SH-SY5Y (cell line): Measurements from ENCODE around the gene MX1.

Experiments used
- GATA2 ChIP-seq: IDR thresholded peaks from 2 replicates; pipeline ENCODE4 v1.6.1; 2011; ENCODE audit warnings: mild to moderate bottlenecking, low read depth, low read length
- GATA3 ChIP-seq: IDR thresholded peaks from 2 replicates; pipeline ENCODE4 v1.6.1; 2011; ENCODE audit warnings: low read depth, mild to moderate bottlenecking, low read length, moderate library complexity

Gene MX1, protein sequence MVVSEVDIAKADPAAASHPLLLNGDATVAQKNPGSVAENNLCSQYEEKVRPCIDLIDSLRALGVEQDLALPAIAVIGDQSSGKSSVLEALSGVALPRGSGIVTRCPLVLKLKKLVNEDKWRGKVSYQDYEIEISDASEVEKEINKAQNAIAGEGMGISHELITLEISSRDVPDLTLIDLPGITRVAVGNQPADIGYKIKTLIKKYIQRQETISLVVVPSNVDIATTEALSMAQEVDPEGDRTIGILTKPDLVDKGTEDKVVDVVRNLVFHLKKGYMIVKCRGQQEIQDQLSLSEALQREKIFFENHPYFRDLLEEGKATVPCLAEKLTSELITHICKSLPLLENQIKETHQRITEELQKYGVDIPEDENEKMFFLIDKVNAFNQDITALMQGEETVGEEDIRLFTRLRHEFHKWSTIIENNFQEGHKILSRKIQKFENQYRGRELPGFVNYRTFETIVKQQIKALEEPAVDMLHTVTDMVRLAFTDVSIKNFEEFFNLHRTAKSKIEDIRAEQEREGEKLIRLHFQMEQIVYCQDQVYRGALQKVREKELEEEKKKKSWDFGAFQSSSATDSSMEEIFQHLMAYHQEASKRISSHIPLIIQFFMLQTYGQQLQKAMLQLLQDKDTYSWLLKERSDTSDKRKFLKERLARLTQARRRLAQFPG

DNA sequence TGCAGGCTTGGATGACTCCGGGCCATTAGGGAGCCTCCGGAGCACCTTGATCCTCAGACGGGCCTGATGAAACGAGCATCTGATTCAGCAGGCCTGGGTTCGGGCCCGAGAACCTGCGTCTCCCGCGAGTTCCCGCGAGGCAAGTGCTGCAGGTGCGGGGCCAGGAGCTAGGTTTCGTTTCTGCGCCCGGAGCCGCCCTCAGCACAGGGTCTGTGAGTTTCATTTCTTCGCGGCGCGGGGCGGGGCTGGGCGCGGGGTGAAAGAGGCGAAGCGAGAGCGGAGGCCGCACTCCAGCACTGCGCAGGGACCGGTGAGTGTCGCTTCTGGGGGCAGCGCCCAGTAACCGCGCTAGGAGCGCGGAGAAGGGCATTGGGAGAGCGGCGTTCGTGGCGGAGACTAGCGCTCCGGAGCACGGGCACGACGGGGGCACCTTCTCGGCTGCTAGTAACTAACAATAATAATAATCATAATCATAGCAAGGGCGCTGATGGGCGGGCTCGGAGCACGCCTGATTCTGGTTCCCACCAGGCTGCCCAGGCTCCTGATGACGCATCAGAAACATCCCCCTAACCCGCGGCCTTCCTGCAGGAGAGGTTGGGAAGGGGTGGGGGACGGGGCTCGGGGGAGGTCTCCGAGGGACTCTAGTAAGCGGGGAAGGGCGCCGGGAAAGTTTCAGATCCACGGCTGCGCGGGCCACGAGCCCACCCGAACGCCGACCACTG is at the start of gene MX1:
TSS of gene MX1 (plus strand) at position 286 of the 722 bp plus-strand sequence. CDS start 5,832 bp downstream, outside the sequence.
- TF ChIP-seq GATA3: no peak
- no peak for TF ChIP-seq GATA2

DNA sequence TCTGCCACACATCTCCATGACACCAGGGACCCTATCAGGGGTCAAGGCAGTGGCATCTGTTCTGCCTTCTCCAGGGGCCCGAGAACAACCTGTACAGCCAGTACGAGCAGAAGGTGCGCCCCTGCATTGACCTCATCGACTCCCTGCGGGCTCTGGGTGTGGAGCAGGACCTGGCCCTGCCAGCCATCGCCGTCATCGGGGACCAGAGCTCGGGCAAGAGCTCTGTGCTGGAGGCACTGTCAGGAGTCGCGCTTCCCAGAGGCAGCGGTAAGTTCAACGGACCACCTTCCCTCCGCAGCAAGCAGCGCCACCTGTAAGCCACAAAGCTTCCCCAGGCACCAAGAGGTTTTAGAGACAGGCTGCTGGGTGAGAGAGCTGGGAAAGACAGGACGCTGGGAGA is 48.3 kb upstream of the MX1 start:
- TF ChIP-seq GATA3 (no peak), GATA2 (no peak)

DNA sequence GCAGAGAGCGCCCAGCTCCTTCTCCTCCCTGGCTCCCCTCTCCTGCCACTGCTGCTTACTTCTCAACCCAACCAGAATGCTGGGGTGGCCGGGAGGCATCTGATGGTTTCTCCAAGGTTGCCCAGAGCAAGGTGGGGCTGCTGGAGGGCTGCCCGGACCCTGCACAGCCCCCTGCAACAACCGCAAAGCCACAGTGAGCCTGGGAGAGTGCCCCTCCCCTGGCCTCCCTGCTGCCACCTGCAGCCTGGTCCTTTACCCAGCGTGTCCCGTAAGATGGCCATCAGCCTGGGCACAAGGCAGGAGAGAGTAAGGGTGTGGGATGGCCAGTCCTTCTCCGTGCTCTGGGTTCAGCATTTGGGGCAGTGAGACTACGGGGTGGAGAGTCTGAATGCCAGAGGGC is 47.2 kb upstream of the MX1 start:
- no peak for TF ChIP-seq GATA2
- TF ChIP-seq GATA3: no peak

DNA sequence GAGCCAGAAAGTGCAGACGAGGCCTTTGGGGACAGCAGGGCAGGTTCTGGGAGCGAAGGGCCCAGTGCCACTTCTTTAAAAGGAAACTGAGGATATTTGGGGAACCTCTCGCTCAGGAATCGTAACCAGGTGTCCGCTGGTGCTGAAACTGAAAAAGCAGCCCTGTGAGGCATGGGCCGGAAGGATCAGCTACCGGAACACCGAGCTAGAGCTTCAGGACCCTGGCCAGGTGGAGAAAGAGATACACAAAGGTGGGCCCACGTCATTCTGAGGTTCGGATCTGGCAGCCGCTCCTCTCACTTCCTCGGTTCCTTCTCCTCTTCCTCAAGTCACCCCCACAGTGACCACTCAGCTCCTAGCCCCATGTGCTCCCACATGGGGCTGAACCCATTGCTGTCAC is 46.1 kb upstream of the MX1 start:
- no peak for TF ChIP-seq GATA3
- no peak for TF ChIP-seq GATA2

DNA sequence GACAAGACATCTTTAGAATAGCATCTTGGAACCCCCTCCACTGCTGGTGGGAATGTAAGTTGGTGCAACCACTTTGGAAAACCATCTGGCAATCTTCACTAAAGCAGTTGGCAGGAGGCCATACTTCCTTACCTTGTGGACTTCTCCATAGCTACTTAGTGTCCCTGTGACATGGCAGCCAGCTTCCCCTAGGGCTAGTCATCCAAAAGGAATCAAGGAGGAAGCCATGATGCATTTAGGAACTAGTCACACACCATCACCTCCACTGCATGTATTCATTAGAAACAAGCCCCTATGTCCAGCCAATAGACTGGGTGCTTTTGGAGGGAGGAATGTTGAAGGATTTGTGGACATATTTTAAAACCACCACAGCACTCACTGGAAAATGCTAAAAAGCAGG is 44.3 kb upstream of the MX1 start:
- TF ChIP-seq GATA2 (no peak), GATA3 (no peak)

DNA sequence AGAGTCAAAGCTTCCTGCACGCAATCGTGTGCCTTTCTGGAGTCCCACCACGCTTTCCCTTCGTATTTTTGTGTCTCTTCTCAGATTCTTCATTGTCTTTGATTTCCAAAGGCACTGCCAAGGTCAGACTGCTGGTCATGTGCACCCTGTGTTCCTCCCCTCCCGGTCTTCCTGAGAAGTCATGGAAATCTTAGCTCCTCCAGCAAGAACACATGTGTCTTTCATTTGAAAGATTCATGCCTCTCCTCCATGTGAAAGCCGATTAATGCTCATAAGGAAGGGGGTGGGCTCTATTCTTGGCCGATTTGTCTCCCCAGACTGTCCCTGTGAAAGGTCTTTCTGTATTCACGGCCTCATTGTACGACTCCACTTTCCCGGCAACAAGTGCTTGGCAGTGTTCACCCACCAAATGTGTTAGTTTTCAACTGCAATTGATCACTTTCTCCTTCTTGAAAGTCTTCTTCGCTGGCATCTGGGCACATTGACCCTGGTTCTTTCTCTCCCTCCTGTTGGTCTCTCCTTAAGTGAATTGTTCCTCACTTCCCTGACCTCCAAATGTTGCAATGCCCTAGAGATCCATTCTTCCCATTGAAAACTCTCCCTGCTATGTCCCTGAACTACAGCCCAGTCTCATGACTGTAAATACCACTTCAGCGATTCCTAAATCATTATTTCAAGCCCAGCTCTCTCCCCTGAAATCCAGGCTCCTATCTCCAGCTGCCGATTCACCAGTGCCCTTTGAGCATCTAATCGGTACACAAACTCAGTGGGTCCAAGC is 38.8 kb upstream of the MX1 start:
- TF ChIP-seq GATA2 (no peak), GATA3 (no peak)

DNA sequence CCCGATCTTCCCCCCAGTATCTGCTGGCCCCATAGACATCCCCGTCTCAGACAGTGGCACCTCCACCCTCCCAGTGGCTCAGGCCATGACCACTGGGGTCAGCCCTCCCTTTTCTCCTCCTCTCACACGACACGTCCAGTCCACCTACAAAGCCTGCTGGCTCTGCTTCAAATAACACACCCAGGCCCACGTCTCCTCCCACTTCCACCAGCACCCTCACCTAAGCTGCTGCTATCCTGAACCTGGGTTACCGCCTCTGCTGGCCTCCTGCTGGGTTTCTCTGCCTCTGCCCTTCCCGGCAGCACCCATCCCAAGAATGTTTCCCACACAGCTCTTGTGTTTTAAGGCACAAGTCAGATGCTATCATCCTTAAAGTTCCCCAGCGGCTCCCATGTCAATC is 38.2 kb upstream of the MX1 start:
- no peak for TF ChIP-seq GATA3
- TF ChIP-seq GATA2: no peak

DNA sequence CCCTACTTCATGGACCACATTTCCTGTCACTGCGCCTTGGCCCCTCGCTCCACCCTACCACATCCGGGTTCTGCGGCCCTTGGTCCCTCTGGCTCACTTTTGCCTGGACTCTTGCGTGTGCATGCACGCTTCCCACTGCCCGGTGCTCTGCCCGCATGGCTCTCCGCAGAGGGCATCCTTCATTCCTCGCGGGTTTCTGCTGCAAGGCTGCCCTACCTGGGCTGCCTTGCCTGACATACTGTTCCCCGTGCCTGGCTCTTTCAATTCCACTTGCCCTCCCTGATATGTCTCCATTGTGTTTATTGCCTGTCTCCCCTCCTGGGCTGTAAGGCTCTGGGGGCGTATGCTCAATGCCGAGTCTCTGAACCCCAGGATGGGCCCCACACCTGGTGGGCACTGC is 37.8 kb upstream of the MX1 start:
- TF ChIP-seq GATA3 (no peak), GATA2 (no peak)

DNA sequence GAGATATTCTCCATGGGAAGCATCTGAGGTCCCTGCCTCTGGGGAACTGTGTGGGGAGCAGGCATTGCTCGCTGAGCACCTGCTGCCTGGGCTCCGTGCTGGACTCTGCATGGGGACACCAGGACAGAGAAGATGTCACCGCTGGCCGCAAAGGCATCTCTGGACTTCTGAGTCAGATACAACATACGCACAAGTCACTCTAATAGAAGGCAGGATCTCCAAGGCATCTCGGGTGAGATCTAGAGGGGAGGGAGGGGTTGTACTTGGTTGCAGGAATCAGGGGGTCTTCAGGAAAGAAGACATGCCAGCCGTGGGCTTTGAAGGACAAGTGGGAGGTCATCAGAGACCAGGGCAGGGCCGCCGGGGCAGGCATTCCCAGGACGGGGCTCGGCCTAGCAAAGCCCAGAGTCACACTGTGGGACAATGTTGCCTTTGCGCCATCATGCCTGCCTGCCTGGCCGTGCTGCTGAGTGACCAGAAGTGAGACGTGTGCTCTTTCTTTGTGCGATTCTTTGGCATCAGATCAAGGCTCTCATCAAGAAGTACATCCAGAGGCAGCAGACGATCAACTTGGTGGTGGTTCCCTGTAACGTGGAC is 35.9 kb upstream of the MX1 start:
- TF ChIP-seq GATA2: no peak

DNA sequence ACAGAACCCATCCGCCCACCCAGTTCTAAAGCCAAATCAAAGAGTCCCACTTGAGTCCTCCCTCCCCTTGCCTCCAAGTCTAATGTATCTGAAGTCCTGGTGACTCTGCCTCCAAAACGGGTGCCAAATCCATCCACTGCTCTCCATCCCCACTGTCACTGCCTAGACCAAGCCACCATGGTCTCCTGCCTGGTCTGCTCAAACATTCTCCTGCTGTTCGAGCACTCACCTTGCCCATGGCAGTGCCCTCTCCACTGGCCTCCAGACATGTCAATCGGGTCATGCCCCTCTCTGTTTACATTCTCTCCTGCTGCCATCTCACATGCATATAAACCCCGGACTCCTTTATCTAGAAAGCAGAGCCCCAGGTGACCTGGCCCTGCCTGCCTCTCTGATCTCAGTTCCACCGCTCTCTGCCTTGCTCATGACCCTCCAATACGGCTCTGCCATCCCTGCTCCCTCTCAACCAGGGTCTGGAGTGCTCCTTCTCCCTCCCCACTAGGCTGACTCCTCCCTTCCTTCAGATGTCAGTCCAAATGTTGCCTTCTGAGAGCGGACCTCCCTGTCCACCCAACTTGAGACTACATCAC is 32.1 kb upstream of the MX1 start:
- TF ChIP-seq GATA2 (no peak), GATA3 (no peak)

DNA sequence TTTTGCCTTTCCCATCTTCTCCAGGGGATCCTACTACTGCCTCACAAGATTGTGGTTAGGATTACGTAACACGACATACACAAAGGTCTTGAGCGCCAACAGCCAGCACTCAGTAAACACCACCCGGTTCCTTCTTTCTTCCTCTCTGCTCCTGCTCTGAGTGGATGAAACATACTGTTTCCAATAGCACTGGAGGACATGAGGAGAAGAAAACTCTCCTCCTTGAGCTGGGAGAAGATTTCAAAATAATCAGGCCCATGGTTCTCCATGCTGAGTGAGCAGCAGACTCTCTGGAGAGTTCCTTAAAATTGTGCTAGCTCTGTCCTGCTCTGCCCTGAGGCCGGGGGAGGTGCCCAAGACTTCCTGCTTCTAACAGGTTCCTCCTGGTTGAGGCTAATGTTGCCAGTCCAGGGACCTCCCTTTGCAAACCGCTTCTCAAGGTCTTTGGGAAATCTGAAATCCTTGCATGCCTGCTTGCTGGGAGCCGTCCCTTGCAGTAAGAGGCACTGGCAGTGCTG is 29.4 kb upstream of the MX1 start:
- TF ChIP-seq GATA2: no peak
- no peak for TF ChIP-seq GATA3

DNA sequence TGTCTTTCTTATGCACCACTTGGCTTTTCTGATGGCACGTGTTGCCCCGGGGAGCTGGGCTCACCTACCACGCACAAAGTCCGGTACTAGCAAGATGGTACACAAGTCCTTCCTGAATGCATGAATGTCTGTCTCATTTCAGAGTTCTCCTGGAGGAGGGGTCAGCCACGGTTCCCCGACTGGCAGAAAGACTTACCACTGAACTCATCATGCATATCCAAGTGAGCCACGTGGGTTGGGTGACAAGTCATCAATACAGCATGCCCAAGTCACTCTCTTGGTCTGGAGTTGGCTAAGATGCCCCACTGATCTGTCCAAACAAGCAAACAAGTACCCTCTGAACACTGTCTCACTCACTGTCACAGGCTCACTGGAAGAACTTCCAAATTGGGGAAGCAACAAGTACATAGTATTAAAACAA is 28.6 kb upstream of the MX1 start:
- TF ChIP-seq GATA2 (no peak), GATA3 (no peak)

DNA sequence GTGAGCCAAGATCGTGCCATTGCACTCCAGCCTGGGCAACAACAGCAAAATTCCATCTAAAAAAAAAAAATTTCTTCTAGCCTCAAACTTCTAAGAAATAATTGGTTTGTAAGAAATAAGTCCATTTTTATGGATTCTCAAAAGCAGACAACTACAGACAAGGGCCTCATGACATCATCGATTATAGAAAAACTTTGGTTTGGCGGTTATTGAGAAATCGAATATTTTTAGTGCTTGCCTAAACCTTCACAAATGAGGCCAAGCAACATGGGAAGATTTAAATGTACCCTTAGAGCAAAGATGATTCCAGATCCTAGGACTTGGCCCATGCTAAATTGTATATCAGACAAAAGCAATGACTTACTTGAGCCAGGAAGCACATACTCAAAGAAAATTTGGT is 27.8 kb upstream of the MX1 start:
- TF ChIP-seq GATA3: no peak
- no peak for TF ChIP-seq GATA2
